SH-SY5Y (cell line): ENCODE results near the gene ANKFY1.

Source experiments
- GATA2 ChIP-seq: IDR thresholded peaks from 2 replicates; pipeline ENCODE4 v1.6.1; 2011; ENCODE audit warnings: mild to moderate bottlenecking, low read depth, low read length
- GATA3 ChIP-seq: IDR thresholded peaks from 2 replicates; pipeline ENCODE4 v1.6.1; 2011; ENCODE audit warnings: low read depth, mild to moderate bottlenecking, low read length, moderate library complexity

Gene ANKFY1

GRCh38 chr17:4182043-4182442 lies 81.7 kb downstream of the ANKFY1 start:
- TF ChIP-seq GATA2 (no peak), GATA3 (no peak)

- TF ChIP-seq GATA2: no peak
- TF ChIP-seq GATA3: no peak
These were observed 83.0 kb downstream of the ANKFY1 start for GRCh38 chr17:4180791-4181190.

- TF ChIP-seq GATA3 (no peak), GATA2 (no peak)
These were observed 84.7 kb downstream of the ANKFY1 start for GRCh38 chr17:4179071-4179470.

GRCh38 chr17:4178651-4179050 lies 85.1 kb downstream of the ANKFY1 start:
- no peak for TF ChIP-seq GATA3
- TF ChIP-seq GATA2: no peak

GRCh38 chr17:4177806-4178205 lies 86.0 kb downstream of the ANKFY1 start:
- TF ChIP-seq GATA3: no peak
- no peak for TF ChIP-seq GATA2

- TF ChIP-seq GATA3 (no peak), GATA2 (no peak)
These were observed 86.8 kb downstream of the ANKFY1 start for GRCh38 chr17:4176808-4177472.

- TF ChIP-seq GATA3 (no peak), GATA2 (no peak)
These were observed 87.6 kb downstream of the ANKFY1 start for GRCh38 chr17:4175921-4176807.

- TF ChIP-seq GATA2: no peak
- TF ChIP-seq GATA3: no peak
These were observed 89.2 kb downstream of the ANKFY1 start for GRCh38 chr17:4174556-4174955.

- TF ChIP-seq GATA3: no peak
- TF ChIP-seq GATA2: no peak
These were observed 90.0 kb downstream of the ANKFY1 start for GRCh38 chr17:4173781-4174180.

GRCh38 chr17:4172356-4172755 lies 91.4 kb downstream of the ANKFY1 start:
- TF ChIP-seq GATA3 (no peak), GATA2 (no peak)

- no peak for TF ChIP-seq GATA3
- TF ChIP-seq GATA2: no peak
These were observed 93.0 kb downstream of the ANKFY1 start for GRCh38 chr17:4170639-4171280.

GRCh38 chr17:4167786-4168185 lies 96.0 kb downstream of the ANKFY1 start:
- TF ChIP-seq GATA2: no peak
- TF ChIP-seq GATA3: no peak

GRCh38 chr17:4166419-4166818 lies 97.4 kb downstream of the ANKFY1 start:
- TF ChIP-seq GATA3: no peak
- TF ChIP-seq GATA2: no peak

GRCh38 chr17:4165301-4166010 lies 98.3 kb downstream of the ANKFY1 start:
- TF ChIP-seq GATA2: no peak
- TF ChIP-seq GATA3: no peak

GRCh38 chr17:4163951-4164350 lies 99.8 kb downstream of the ANKFY1 start:
- TF ChIP-seq GATA2: no peak
- TF ChIP-seq GATA3: no peak
